Stimulated activated CD8-positive, alpha-beta memory T cell treated with anti-CD3 and anti-CD28 coated beads, Interleukin-7, amount 100 ng/mL, for 24 hours (primary cell): Measurements from ENCODE around the gene ARHGEF10L.
"Not testable (repeated sequence)": the region's sequence is repeated elsewhere in the genome, so short reads cannot be mapped to it uniquely, and the experiment has no call there.

Source experiments
- DNase-seq: peaks from one replicate; pipeline ENCODE4 v3.0.0-alpha.2; 2020; ENCODE audit warnings: low read depth

The ARHGEF10L gene

GRCh38 chr1:17539477-17540254 is at the start of gene ARHGEF10L:
TSS of gene ARHGEF10L (plus strand) at chr1:17539698. CDS start at chr1:17580596, 40,898 bp downstream.
- no peak for DNase-seq

DNA sequence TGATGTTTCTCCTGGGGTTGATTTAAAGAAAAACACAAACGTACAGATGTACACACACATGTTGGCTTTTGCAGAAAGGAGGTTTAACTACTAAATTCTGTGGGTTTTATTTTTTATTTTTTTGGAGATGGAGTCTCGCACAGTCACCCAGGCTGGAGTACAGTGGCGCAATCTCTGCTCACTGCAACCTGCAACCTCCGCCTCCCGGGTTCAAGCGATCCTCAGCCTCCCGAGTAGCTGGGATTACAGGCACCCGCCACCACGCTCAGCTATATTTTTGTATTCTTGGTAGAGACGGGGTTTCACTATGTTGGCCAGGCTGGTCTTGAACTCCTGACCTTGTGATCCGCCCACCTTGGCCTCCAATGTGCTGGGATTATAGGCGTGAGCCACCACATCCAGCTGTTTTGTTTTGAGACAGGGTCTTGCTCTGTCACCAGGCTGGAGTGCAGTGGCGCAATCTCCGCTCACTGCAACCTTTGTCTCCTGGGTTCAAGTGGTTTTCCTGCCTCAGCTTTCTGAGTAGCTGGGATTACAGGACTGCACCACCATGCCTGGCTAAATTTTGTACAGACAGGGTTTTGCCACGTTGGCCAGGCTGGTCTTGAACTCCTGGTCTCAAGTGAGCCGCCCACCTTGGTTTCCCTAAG is 49.6 kb upstream of the ARHGEF10L start:
- not testable (repeated sequence) for DNase-seq

DNA sequence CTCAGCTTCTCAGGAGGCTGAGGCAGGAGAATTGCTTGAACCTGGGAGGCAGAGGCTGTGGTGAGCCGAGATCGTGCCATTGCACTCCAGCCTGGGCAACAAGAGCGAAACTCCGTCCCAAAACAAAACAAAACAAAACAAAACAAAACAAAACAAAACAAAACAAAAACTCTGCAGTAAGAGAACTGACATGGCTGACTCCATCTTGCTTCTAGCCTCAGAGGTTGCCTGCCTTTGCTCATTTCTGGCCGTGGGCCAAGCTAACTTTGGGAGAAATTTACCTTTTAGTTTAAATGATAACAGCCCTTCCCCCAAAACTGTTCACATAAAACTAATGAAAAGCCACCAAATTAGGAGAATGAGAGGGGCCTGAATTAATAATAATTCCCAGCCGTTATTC is 48.8 kb upstream of the ARHGEF10L start:
- DNase-seq = not testable (repeated sequence)

GRCh38 chr1:17494114-17494729 is 45.3 kb upstream of the ARHGEF10L start:
- DNase-seq = peak; percentile 49

DNA sequence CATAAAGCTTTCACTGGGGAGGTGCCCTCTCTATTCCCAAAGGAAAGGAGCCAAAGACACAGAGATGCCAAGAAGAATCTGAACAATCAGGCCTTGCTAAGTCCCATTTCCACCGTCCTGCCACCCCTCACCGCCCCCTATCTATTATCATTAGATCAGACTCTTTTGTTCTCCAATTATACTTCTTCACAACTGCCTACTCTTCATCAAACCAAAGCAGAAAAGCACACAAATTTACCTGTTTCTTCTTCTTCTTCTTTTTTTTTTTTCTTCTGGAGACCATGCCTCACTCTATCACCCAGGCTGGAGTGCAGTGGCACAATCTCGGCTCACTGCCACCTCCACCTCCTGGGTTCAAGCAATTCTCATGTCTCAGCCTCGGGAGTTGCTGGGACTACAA is 43.1 kb upstream of the ARHGEF10L start:
- no peak for DNase-seq

- no peak for DNase-seq
Measured at GRCh38 chr1:17498214-17498613, 41.3 kb upstream of the ARHGEF10L start.

DNA sequence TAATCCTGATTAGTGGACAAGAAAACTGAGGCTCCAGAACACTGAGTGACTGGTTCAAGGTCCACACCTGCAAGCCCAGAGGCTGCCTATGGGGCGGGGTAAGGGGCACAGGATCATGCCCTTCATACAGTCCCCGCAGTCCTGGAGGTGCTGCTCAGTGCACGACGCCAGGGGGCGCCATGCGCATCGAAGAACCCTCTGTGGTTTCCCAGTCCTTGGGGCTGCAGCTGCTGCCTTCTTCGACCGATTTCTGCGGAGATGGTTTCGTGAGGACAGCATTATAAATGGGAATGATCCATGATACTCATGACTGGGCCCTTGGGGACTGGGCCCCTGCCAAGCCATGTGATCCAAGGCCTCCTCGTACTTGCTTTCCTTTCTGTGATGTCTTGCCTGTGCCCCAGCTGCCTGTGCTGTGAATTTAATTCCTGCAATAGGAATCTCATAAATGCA is 37.1 kb upstream of the ARHGEF10L start:
- peak; percentile 15 for DNase-seq

DNA sequence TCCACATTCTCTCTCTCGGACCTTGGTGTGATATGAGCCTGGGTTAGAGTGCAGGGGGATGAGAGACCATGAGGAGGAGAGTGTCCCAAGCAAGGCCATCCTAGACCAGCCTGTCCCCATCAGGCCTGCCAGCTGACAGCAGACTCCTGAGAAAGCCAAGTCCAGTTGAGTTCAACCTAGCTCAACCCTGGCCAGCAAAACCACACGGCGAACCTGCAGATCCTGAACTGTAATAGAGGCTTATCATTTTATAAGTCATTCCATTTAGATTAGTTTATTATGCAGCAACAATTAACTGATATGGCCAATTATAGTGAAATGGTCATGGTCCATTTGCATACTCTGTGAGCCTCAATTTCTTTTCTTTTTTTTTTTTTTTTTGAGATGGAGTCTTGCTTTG is 36.4 kb upstream of the ARHGEF10L start:
- no peak for DNase-seq

DNA sequence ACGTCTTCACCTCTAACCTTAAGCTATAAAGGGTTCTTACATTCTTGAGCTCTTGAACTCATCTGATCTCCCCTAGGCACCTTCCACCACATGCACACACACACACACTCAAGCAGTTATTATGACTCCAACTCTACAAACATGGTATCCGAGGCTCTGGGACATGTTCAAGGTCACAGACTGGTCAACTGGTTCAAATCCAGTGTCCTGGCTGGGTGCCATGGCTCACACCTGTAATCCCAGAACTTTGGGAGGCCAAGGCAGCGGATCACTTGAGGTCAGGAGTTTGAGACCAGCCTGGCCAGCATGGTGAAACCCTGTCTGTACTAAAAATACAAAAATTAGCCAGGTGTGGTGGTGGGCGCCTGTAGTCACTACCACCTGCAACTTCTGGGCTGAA is 32.3 kb upstream of the ARHGEF10L start:
- not testable (repeated sequence) for DNase-seq

DNA sequence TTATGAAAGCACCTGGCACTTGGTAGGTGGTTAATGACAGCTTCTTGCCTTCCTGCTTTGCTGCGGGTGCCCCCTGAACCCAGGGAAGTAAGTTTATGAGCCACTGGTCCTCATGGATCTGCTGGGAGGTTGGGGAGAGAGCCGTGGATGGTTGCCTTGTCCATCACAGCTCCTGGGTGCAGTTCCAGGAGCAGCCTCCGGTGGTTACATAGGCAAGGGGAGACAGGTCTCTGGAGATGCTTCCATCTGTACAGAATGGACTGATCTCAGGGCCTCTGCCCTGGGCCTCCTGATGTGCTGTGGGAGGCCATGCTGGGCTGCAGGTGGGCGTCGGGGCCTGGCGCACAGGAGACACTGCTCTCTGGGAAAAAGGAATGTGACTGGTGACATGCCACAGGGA is 31.6 kb upstream of the ARHGEF10L start:
- DNase-seq = no peak

DNA sequence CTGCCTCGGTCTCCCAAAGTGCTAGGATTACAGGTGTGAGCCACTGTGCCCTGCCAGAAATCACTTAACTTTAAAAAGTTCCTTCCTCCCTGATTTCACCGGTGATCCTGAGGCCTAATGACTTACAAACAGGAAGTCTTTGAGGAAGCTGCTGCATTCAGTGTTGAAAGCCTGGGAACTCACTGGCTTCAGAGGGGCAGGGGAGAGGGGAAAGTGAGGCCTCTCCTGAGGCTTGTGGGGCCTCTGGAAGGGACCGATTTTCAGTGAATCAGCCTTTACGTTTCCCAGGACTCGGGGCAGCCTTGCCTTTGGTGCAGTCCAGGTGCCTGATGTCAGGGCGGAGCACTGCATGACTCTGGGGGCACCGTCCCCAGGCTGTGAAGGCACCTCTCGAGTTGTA is 30.1 kb upstream of the ARHGEF10L start:
- no peak for DNase-seq

DNA sequence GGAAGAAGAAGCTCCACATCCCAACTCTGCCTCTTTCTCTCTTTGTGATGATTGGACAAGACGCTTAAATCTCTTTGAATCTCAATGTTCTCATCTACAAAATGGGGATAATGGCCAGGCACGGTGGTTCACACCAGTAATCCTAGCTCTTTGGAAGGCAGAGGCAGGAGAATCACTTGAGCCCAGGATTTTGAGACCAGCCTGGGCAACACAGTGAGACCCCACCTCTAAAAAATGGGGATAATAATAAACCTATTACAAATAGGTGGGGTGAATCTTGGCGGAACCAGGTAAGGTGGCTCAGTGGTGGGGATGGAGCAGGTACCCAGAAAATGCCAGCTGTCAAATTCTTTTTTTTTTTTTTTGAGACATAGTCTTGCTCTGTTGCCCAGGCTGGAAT is 29.4 kb upstream of the ARHGEF10L start:
- DNase-seq = no peak

DNA sequence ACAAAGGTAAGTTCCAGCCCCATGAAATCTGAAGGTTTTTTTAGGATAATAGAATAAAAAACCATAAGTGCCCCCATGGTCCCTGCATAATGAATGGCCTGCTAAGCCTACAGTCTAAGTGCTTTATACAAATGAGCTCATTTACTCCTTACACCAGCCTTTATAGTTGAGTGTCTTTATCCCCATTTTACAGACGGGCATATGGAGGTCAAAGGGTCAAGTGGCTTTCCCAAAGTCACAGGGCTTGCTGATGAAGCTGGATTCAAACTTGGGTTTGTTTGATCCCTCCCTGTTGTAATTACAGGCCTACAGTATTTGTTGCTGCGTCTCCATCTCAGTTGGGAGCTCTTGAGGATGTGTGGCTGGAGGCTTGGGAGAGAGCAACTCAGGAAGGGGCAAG is 28.3 kb upstream of the ARHGEF10L start:
- no peak for DNase-seq

DNA sequence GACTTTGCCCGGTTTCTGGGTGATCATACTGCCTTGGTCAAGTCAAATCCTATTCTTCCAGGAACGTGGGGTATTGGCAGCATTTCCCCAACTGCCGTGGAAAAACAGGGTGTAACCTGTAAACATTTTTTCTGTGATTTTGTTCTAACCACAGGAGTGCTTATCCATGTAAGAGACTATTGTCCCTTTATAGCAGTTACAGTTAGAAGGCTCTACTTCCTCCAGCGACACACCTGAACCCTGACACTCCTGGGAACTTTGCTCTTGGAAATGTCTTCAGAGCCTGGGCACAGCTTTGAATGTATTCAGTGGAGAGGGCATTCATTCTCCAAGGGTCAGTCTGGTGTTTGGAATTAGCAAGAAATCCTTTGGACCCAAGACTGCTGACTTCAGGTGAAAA is 26.4 kb upstream of the ARHGEF10L start:
- DNase-seq = no peak

GRCh38 chr1:17514776-17515175 is 24.7 kb upstream of the ARHGEF10L start:
- DNase-seq = no peak

GRCh38 chr1:17515902-17516301 is 23.6 kb upstream of the ARHGEF10L start:
- DNase-seq = no peak

- DNase-seq = no peak
Measured at GRCh38 chr1:17516303-17517214, 22.9 kb upstream of the ARHGEF10L start.

GRCh38 chr1:17520041-17520440 is 19.5 kb upstream of the ARHGEF10L start:
- DNase-seq = no peak

- DNase-seq = no peak
Measured at GRCh38 chr1:17520473-17521319, 18.8 kb upstream of the ARHGEF10L start.

DNA sequence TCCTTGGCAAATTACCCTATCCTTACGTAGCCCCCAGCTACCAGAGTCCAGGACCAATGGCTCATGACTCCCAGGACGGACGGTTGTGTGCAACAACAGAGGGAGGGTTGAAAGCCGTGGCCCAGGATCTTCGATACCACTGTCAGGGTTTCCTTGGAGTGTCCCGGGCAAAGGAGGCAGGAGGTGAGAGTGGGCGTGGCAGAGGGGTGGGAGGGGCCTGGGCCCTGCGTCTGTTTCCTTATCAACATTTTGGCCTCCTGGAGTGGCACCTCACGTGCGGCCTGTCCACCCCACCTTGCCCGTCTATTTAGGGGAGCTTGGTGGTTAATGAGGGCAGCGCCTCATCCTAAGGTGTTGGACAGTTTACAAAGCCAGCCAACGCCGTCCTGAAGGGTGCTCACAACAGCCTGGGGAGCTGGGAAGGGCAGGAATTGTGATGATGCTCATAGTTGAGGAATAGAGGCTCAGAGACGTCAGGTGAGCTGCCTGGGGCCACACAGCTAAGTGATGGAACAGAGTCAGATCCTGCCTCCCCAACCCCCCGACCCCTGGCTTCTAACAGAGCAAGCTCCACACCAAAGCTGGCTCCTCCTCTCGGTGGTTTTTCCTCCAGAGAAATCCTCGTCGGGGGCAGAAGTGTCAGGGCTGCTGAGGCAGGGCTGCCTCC is 17.4 kb upstream of the ARHGEF10L start:
- DNase-seq = no peak
